CD4-positive, alpha-beta T cell (primary cell): ENCODE measurements around the gene TNFRSF9. TPM values are rescaled to one million over a fixed set of nuclear protein-coding genes. Genes with fewer than 3 reads are reported as not detected.

Source experiments
- ATAC-seq: fragments of 200-7000 bp; cut with Tn5 transposase; one replicate; pipeline ENCODE4 v1.10.0; 2022; ENCODE audit warnings: mild to moderate bottlenecking; ENCODE audit not compliant: poor library complexity
- CTCF ChIA-PET: fragments of 350-600 bp; sonication (Branson Sonifier 250); formaldehyde crosslinking; loops from one replicate; lab custom pipeline; 2021; ENCODE audit warnings: antibody characterized with exemption, inconsistent platforms; lab: Charles Lee
- POLR2A ChIA-PET: fragments of 350-600 bp; sonication (Branson Sonifier 250); formaldehyde crosslinking; loops from one replicate; lab custom pipeline; 2021; ENCODE audit warnings: antibody characterized with exemption, inconsistent platforms; lab: Charles Lee
- DNase-seq, 14 experiments: peaks; one replicate each; pipeline ENCODE4 v3.0.0-alpha.2; 2013 to 2020; ENCODE audit warnings: mixed read lengths in 2 of 14
- H3K27ac ChIP-seq, 2 donors: one replicate each; pipeline versions ENCODE4 v1.5.1 to v1.7.0; 2013; ENCODE audit warnings: low read length in 2 of 2, low read depth in 1 of 2, mild to moderate bottlenecking in 1 of 2
- H3K27me3 ChIP-seq, 2 experiments: 1 replicate in 1 of 2; 2 replicates in 1 of 2; pipeline versions ENCODE4 v1.6.1 to v1.7.0; 2013; ENCODE audit warnings: low read length in 2 of 2, control low read depth in 1 of 2, mild to moderate bottlenecking in 1 of 2, moderate library complexity in 1 of 2; ENCODE audit not compliant: insufficient read depth in 2 of 2, control insufficient read depth in 1 of 2
- H3K36me3 ChIP-seq: one replicate; pipeline ENCODE4 v1.6.1; 2013; ENCODE audit warnings: low read length, control low read depth; ENCODE audit not compliant: insufficient read depth
- H3K4me1 ChIP-seq: one replicate; pipeline ENCODE4 v1.6.1; 2013; ENCODE audit warnings: low read length, control low read depth; ENCODE audit not compliant: insufficient read depth
- H3K4me3 ChIP-seq: one replicate; pipeline ENCODE4 v1.5.1; 2013; ENCODE audit warnings: mild to moderate bottlenecking, low read length, moderate library complexity
- H3K9me3 ChIP-seq, 2 experiments: 1 replicate in 1 of 2; 2 replicates in 1 of 2; pipeline versions ENCODE4 v1.6.1 to v1.7.0; 2013; ENCODE audit warnings: low read length in 2 of 2, mild to moderate bottlenecking in 2 of 2, control low read depth in 1 of 2, moderate library complexity in 1 of 2; ENCODE audit not compliant: control insufficient read depth in 1 of 2, insufficient read depth in 1 of 2
- H3K27ac Mint-ChIP-seq: one replicate; pipeline ENCODE4 v1.8.0; 2020; ENCODE audit warnings: mixed read lengths
- H3K27me3 Mint-ChIP-seq: one replicate; pipeline ENCODE4 v1.8.0; 2021; ENCODE audit warnings: mixed read lengths
- H3K36me3 Mint-ChIP-seq: one replicate; pipeline ENCODE4 v1.8.0; 2021; ENCODE audit warnings: low read depth, mixed read lengths
- H3K4me1 Mint-ChIP-seq: one replicate; pipeline ENCODE4 v1.8.0; 2021; ENCODE audit warnings: low read depth, mixed read lengths
- H3K4me3 Mint-ChIP-seq: one replicate; pipeline ENCODE4 v1.8.0; 2020; ENCODE audit warnings: mild to moderate bottlenecking, mixed read lengths
- H3K9me3 Mint-ChIP-seq: one replicate; pipeline ENCODE4 v1.8.0; 2020; ENCODE audit warnings: mixed read lengths
- CTCF ChIP-seq: fragments of 200-600 bp; IDR thresholded peaks from one replicate; pipeline ENCODE4 v1.8.0; 2022; ENCODE audit warnings: antibody characterized with exemption, mild to moderate bottlenecking
- intact Hi-C, 2 experiments: fragments of 100-400 bp; cut with DNase I in 1 of 2; cut with micrococcal nuclease in 1 of 2; formaldehyde crosslinking; loops; one replicate each; pipeline versions ENCODE4 v1.15.1 to v1.9.0; 2023 to 2025; cut with DNase I, micrococcal nuclease
- total RNA-seq, 174 experiments: library from RNA in 2 of 174; stranded (reverse) in 2 of 174; gene quantifications; one replicate each; pipeline ENCODE4 v1.2.3 and lab custom pipeline; 2021 to 2026

TNFRSF9 gene
- total RNA-seq, 2 experiments from 2014 or later = 0.52 to 0.84 TPM

GRCh38 chr1:7915826-7916500 is 24.7 kb downstream of the TNFRSF9 start:
- no peak overlapping the region for H3K4me3 ChIP-seq
- no peak for TF ChIP-seq CTCF
- H3K4me1 Mint-ChIP-seq = peaks cover 9% of the 10 kb centered on the region
- intact Hi-C loops = no loop called here
- no peak overlapping the region for H3K27ac ChIP-seq
- H3K4me1 ChIP-seq = peaks cover 3% of the 10 kb centered on the region
- POLR2A ChIA-PET = no interaction called here
- ATAC-seq = no peak
- no peaks in the 10 kb centered on the region for H3K27me3 ChIP-seq
- H3K9me3 Mint-ChIP-seq = no peaks in the 10 kb centered on the region
- H3K27me3 Mint-ChIP-seq = no peaks in the 10 kb centered on the region
- no peaks in the 10 kb centered on the region for H3K36me3 Mint-ChIP-seq
- H3K4me3 Mint-ChIP-seq = no peak overlapping the region
- CTCF ChIA-PET = no interaction called here
- H3K27ac Mint-ChIP-seq = no peak overlapping the region
- no peaks in the 10 kb centered on the region for H3K9me3 ChIP-seq
- H3K36me3 ChIP-seq = no peaks in the 10 kb centered on the region
- peak in 1 of 14 experiments; percentile 64 for DNase-seq

- ATAC-seq = no peak
- H3K4me3 ChIP-seq = peak overlapping the region; percentile 25
- peak in 7 of 14 experiments; percentile 6 to 29 (median 14) for DNase-seq
- H3K27me3 ChIP-seq = no peaks in the 10 kb centered on the region
- H3K36me3 ChIP-seq = no peaks in the 10 kb centered on the region
- no peaks in the 10 kb centered on the region for H3K36me3 Mint-ChIP-seq
- H3K9me3 Mint-ChIP-seq = no peaks in the 10 kb centered on the region
- peaks cover 9% of the 10 kb centered on the region for H3K4me1 Mint-ChIP-seq
- ChIA-PET CTCF (no interaction called here), POLR2A (no interaction called here)
- H3K27ac ChIP-seq = no peak overlapping the region
- H3K4me1 ChIP-seq = peaks cover 3% of the 10 kb centered on the region
- H3K9me3 ChIP-seq = no peaks in the 10 kb centered on the region
- no peak for TF ChIP-seq CTCF
- no peaks in the 10 kb centered on the region for H3K27me3 Mint-ChIP-seq
- intact Hi-C loops = no loop called here
- H3K4me3 Mint-ChIP-seq = no peak overlapping the region
- no peak overlapping the region for H3K27ac Mint-ChIP-seq
Observed at GRCh38 chr1:7912743-7913557, 27.7 kb downstream of the TNFRSF9 start.

- no peaks in the 10 kb centered on the region for H3K27me3 Mint-ChIP-seq
- TF ChIP-seq CTCF = no peak
- H3K9me3 Mint-ChIP-seq = no peaks in the 10 kb centered on the region
- intact Hi-C loops = no loop called here
- no peaks in the 10 kb centered on the region for H3K36me3 Mint-ChIP-seq
- H3K27ac ChIP-seq = no peak overlapping the region
- no peak overlapping the region for H3K27ac Mint-ChIP-seq
- H3K27me3 ChIP-seq = no peaks in the 10 kb centered on the region
- no peaks in the 10 kb centered on the region for H3K9me3 ChIP-seq
- H3K4me1 Mint-ChIP-seq = peaks cover 9% of the 10 kb centered on the region
- no peaks in the 10 kb centered on the region for H3K36me3 ChIP-seq
- ChIA-PET POLR2A (no interaction called here), CTCF (no interaction called here)
- ATAC-seq (no peak), DNase-seq (peak in 1 of 14 experiments; percentile 11)
- peaks cover 3% of the 10 kb centered on the region for H3K4me1 ChIP-seq
- H3K4me3 Mint-ChIP-seq = no peak overlapping the region
- no peak overlapping the region for H3K4me3 ChIP-seq
Observed at GRCh38 chr1:7912145-7912544, 28.5 kb downstream of the TNFRSF9 start.
